GM13977 (cell line): Measurements from ENCODE around the gene INPP4B.

Experiments used
- DNase-seq: peaks from one replicate; pipeline ENCODE4 v3.0.0; 2012; ENCODE audit warnings: low spot score
- CTCF ChIP-seq: IDR thresholded peaks from 2 replicates; pipeline ENCODE4 v1.5.1; 2012; ENCODE audit warnings: mild to moderate bottlenecking, control low read depth; ENCODE audit not compliant: insufficient read depth; ENCODE audit errors: extremely low read depth, missing control alignments
- in situ Hi-C: fragments of 300-500 bp; cut with MboI; formaldehyde crosslinking; loops from one replicate; pipeline ENCODE4 v1.12.0; 2022; ENCODE audit warnings: low sequenced_read_pairs, low pct_unique_long_range_greater_than_20kb, mixed read lengths, inconsistent platforms; ENCODE audit not compliant: unreplicated experiment

The INPP4B gene

GRCh38 chr4:142434519-142435224 lies 411.4 kb downstream of the INPP4B start:
- TF ChIP-seq CTCF = no peak
- DNase-seq = no peak
- in situ Hi-C loops = no loop called here

GRCh38 chr4:142428715-142429114 lies 417.4 kb downstream of the INPP4B start:
- TF ChIP-seq CTCF = no peak
- no peak for DNase-seq
- in situ Hi-C loops = no loop called here

- in situ Hi-C loops = no loop called here
- no peak for DNase-seq
- TF ChIP-seq CTCF = no peak
Measured at GRCh38 chr4:142427456-142427855, 418.6 kb downstream of the INPP4B start.

GRCh38 chr4:142423861-142424260 lies 422.2 kb downstream of the INPP4B start:
- in situ Hi-C loops = no loop called here
- TF ChIP-seq CTCF = no peak
- no peak for DNase-seq

- TF ChIP-seq CTCF = no peak
- in situ Hi-C loops = no loop called here
- no peak for DNase-seq
Measured at GRCh38 chr4:142420311-142421095, 425.6 kb downstream of the INPP4B start.

GRCh38 chr4:142419712-142420111 lies 426.4 kb downstream of the INPP4B start:
- no peak for DNase-seq
- TF ChIP-seq CTCF = no peak
- in situ Hi-C loops = no loop called here
